ENCODE results near the gene MT1E.
"Not testable (repeated sequence)": the region's sequence is repeated elsewhere in the genome, so short reads cannot be mapped to it uniquely, and the experiment has no call there.

The MT1E gene

GRCh38 chr16:56649271-56649670 is 23.7 kb downstream of the MT1E start:
- no peak for DNase-seq

GRCh38 chr16:56649820-56650219 is 24.2 kb downstream of the MT1E start:
- DNase-seq = no peak

GRCh38 chr16:56651586-56651985 is 26.0 kb downstream of the MT1E start, which contains the start of gene MT1B:
Gene MT1B, plus strand, starts transcription at chr16:56651886. Its CDS starts 68 bp downstream, at chr16:56651954.
- no peak for DNase-seq

GRCh38 chr16:56652600-56652999 is 27.0 kb downstream of the MT1E start:
- DNase-seq = no peak

- DNase-seq = no peak
Measured at GRCh38 chr16:56653218-56653617, 27.6 kb downstream of the MT1E start.

GRCh38 chr16:56657555-56658326 is 32.2 kb downstream of the MT1E start, which contains the start of gene MT1F:
Gene MT1F, plus strand, starts transcription at chr16:56657959. Its CDS starts 100 bp downstream, at chr16:56658059.
- peak; percentile 89 for DNase-seq

- DNase-seq = no peak
Measured at GRCh38 chr16:56658327-56658875, 32.8 kb downstream of the MT1E start.

- no peak for DNase-seq
Measured at GRCh38 chr16:56662357-56663354, 37.1 kb downstream of the MT1E start.

- DNase-seq = no peak
Measured at GRCh38 chr16:56664506-56664905, 38.9 kb downstream of the MT1E start.

- not testable (repeated sequence) for DNase-seq
Measured at GRCh38 chr16:56665286-56666261, 40.0 kb downstream of the MT1E start.

- DNase-seq = no peak
Measured at GRCh38 chr16:56667581-56668571, 42.3 kb downstream of the MT1E start, which contains the start of gene MT1G. Gene MT1G, minus strand, starts transcription at chr16:56668065. Its CDS starts 72 bp downstream, at chr16:56667993.

- DNase-seq = no peak
Measured at GRCh38 chr16:56669005-56669839, 43.6 kb downstream of the MT1E start, which contains the start of gene MT1H. Gene MT1H, plus strand, starts transcription at chr16:56669814. Its CDS starts 71 bp downstream, at chr16:56669885.

GRCh38 chr16:56669840-56670619 is 44.4 kb downstream of the MT1E start:
- no peak for DNase-seq

GRCh38 chr16:56670620-56670934 is 45.0 kb downstream of the MT1E start:
- DNase-seq = no peak

GRCh38 chr16:56671691-56672090 is 46.1 kb downstream of the MT1E start:
- DNase-seq = not testable (repeated sequence)

GRCh38 chr16:56672171-56672570 is 46.6 kb downstream of the MT1E start:
- DNase-seq = not testable (repeated sequence)

- no peak for DNase-seq
Measured at GRCh38 chr16:56672761-56673536, 47.4 kb downstream of the MT1E start.

- DNase-seq = peak; percentile 73
Measured at GRCh38 chr16:56673921-56674320, 48.3 kb downstream of the MT1E start.
